ENCODE data around the gene FAM168A.
A peak's percentile ranks its signal among the peaks of the same experiment; 100 is the strongest.

The FAM168A gene

GRCh38 chr11:73555615-73556014, 42.3 kb downstream of the FAM168A start:
- no peak for DNase-seq (ENCODE audit: low spot score)

GRCh38 chr11:73554671-73555320, 43.1 kb downstream of the FAM168A start:
- no peak for DNase-seq (ENCODE audit: low spot score)

GRCh38 chr11:73553266-73553665, 44.6 kb downstream of the FAM168A start:
- DNase-seq (ENCODE audit: low spot score) = no peak

- no peak for DNase-seq (ENCODE audit: low spot score)
Observed at GRCh38 chr11:73551677-73552076, 46.2 kb downstream of the FAM168A start.

DNA sequence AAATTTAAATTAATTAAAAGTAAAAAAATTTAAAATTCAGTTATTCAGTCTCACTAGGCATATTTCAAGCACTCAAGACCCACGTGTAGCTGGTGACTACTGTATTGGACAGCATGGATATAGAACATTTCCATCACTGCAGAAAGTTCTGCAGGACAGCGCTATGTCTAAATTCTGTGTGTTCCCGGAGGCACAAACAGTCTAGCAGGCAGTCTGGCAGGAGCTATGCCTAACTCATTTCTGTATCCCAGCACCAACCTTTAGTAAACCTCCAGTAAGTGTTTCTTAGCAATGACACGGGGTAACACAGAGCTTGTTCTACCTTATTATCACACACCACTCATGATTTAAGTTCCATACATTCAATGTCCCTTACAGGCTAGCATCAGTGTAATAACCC, 48.5 kb downstream of the FAM168A start:
- no peak for DNase-seq (ENCODE audit: low spot score)

DNA sequence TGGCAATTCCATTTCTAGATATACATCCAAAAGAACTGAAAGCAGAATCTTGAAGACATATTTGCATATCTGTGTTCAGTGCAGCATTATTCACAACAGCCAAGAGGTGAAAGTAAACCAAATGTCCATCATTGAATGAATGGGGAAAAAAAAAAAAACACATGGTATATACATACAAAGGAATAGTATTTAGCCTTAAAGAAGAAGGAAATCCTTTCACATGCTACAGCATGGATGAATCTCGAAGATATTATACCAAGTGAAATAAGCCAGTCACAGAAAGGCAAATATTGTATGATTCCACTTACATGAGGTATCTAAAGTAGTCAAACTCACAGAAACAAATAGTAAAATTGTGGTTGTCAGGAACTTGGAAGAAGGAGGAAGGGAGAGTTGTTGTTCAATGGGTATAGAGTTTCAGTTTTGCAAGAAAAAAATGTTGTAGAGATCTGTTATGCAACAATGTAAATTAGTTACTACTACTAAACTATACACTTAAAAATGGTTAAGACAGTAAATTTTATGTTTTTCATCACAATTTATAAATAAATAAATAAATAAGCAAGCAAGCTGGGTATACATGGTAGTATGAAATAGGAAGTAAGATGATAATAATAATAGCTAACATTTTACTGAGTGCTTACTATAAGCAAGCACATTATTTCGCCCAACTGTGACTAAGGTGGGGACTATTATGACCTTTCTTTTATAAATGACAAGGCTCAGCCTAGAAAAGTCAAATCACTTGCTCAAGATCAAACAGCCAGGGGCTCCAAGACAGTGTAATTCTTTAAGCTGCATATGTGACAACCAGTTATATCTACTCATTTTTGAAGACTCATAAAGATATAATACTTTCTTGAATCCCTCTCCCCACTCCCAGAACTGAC, 50.0 kb downstream of the FAM168A start:
- DNase-seq (ENCODE audit: low spot score) = no peak

DNA sequence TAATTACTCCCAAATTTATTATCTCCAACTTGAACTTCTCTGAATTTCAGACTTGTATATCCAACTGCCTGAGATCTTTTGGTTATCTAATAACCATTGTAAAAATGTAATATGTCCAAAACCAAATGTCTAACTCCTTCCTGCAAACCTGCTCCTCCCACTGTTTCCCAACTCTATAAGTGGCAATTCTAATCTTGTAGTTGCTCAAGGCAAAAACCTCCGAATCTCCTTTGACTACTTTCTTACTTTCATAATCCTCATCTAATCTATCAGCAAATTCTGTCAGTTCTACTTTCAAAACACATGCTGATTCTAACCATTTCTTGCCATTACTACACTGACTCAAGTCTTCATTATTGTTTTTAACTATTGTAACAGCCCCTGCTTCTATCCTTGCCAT, 55.7 kb downstream of the FAM168A start:
- DNase-seq (ENCODE audit: low spot score) = no peak

DNA sequence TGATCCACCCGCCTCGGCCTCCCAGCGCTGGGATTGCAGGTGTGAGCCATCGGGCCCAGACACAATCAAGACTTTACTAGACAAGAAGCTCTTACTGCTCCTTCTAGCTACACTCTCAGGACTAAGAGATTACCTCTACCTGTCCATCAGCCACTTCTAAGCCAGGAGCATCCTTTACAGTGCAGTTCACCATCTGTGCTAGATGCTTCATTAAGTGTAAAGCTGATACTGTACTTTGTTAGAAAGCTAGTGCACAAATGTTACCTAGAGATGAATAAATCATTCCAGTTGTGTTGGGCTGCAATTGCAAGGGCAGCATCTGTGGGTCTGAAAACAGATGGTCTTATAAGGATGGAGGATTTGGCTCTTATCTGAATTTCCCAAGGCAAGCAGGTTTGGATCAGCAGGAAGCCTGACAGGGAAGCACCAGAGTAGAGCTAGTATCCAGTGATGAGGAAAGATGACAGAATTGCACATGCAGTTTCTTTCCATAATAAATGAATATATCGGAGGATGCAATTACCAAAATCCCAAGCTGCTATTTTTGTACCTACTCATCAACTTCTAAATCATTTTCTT, 58.3 kb downstream of the FAM168A start:
- DNase-seq (ENCODE audit: low spot score) = no peak

- peak; percentile 3 for DNase-seq (ENCODE audit: low spot score)
Observed at GRCh38 chr11:73538381-73538872, 59.5 kb downstream of the FAM168A start.

GRCh38 chr11:73537969-73538368, 59.9 kb downstream of the FAM168A start:
- no peak for DNase-seq (ENCODE audit: low spot score)

GRCh38 chr11:73536961-73537360, 61.0 kb downstream of the FAM168A start:
- DNase-seq (ENCODE audit: low spot score) = no peak

DNA sequence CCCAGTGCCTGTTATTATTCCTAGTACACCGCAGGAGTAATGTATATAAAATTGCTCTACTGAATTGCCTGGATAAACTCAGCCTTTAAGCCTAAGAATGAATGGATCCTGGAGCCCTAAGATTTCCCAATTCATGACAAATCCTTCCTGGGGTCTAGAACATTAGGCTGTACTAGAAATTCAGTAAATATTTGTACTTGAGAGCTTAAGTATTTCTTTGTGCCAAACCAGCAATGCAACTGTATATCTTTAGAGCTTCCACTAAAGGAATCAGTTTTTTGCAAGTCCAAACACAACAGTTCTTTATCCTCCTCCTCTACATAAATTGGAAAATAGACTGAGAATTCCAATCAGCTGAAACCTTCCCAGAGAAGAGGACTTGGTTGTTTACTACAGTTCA, 65.6 kb downstream of the FAM168A start:
- no peak for DNase-seq (ENCODE audit: low spot score)

GRCh38 chr11:73531386-73531785, 66.5 kb downstream of the FAM168A start:
- DNase-seq (ENCODE audit: low spot score) = no peak

- peak; percentile 8 for DNase-seq (ENCODE audit: low spot score)
Observed at GRCh38 chr11:73530109-73530508, 67.8 kb downstream of the FAM168A start.

GRCh38 chr11:73529204-73529530, 68.7 kb downstream of the FAM168A start:
- DNase-seq (ENCODE audit: low spot score) = no peak

GRCh38 chr11:73528483-73529203, 69.3 kb downstream of the FAM168A start:
- DNase-seq (ENCODE audit: low spot score) = peak; percentile 41

- DNase-seq (ENCODE audit: low spot score) = no peak
Observed at GRCh38 chr11:73528013-73528412, 69.9 kb downstream of the FAM168A start.

DNA sequence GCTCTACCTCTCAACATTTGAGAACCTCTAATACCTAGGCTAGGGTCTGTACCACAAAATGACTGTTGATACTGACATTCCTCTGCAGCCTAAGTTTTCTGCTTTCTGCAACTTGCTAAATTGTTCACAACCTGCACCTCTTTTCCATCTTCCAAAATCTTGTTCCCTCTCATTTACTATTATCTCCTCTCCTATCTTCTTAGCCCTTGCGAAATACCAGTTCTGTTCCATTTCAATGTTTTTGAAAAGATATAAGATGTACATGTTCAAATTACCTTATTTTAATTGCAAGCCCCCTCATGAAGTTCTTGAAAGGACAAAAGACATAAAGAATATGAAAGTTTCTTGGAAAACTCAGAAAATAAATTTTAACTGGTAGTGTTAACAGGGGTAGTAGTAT, 72.3 kb downstream of the FAM168A start:
- no peak for DNase-seq (ENCODE audit: low spot score)

DNA sequence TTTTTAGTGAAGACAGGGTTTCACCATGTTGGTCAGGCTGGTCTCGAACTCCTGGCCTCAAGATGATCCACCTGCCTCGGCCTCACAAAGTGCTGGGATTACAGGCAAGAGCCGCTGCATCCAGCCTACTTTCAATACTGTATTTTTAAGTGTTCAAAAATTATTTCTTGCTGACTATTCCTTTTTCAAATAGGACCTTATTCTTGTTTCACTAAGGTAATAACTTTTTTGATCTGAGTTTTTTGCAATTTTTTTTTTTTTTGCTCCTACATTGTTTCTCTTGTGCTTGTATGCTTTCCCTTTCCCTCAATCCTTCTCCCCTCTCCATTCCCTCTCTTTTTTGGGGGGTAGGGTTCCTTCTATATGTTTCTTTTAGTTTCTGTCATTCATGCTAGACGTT, 73.1 kb downstream of the FAM168A start:
- DNase-seq (ENCODE audit: low spot score) = no peak

GRCh38 chr11:73521621-73522020, 76.3 kb downstream of the FAM168A start:
- peak; percentile 71 for DNase-seq (ENCODE audit: low spot score)

GRCh38 chr11:73520353-73521061, 77.4 kb downstream of the FAM168A start:
- no peak for DNase-seq (ENCODE audit: low spot score)

DNA sequence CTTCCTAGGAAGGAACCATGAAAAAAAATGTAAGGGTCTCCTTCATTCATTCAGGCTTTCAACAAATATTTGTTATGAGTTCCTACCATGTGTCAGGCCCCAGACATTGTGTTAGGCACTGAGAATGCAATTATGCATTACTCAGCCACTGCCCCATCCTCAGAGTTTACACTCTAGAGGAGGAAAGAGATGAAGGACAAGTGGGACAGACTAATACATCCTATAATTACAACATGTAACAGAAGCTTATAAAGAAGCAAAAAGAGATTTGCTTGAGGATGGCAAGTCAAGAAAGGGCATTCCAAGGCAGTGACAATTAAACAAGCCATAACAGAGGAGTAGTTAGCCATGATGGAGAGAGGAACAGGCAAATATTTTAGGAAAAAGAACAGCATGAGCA, 78.6 kb downstream of the FAM168A start:
- no peak for DNase-seq (ENCODE audit: low spot score)

All from kidney tubule cell (primary cell).